SH-SY5Y (cell line): ENCODE data around the gene NFKBIL1.

Experiments
- GATA2 ChIP-seq: IDR thresholded peaks from 2 replicates; pipeline ENCODE4 v1.6.1; 2011; ENCODE audit warnings: mild to moderate bottlenecking, low read depth, low read length
- GATA3 ChIP-seq: IDR thresholded peaks from 2 replicates; pipeline ENCODE4 v1.6.1; 2011; ENCODE audit warnings: low read depth, mild to moderate bottlenecking, low read length, moderate library complexity

DNA sequence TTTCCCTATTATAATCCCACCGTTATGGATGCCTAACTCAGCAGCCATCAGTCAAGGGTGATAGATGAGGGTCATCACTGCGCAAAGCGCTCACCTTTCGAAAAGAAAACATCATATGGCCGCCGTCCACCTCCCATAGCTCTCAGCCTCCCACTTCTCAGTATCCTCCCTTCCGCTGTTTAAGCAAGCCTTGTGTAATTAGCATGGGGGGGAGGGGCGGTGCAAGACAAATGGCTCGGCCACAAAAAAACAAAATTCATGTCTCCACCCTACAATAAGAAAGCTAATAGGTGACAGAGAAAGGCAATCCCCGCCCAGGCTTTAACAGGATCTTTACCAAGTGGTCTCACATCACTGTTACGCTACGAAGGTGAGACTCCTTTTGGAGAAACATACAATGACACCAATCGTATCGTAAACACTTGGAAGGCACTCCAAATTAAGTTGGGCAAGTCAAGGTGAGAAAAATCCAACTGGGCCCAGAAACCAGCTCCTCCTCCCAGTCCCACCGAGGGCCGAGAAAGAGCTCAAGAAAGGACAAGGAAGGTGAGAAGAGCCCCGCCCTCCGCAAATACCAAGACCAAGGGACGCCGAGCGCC lies 6.2 kb upstream of the NFKBIL1 start:
- no peak for TF ChIP-seq GATA3
- TF ChIP-seq GATA2, result no peak
